HEK293 (cell line): Measurements from ENCODE around the gene AHCYL2.

Source experiments
- CTCF ChIA-PET: fragments of 350-600 bp; formaldehyde crosslinking; extraction: SDS; loops from one replicate; lab custom pipeline; 2021; ENCODE audit warnings: antibody characterized with exemption; lab: Yijun Ruan, JAX
- POLR2A ChIA-PET: fragments of 300-600 bp; formaldehyde crosslinking; extraction: SDS; loops from one replicate; lab custom pipeline; 2020; ENCODE audit warnings: antibody characterized with exemption, inconsistent platforms; lab: Yijun Ruan, JAX
- H3K27ac ChIP-seq: fragments of 200-500 bp; sonication (Bioruptor generic); 2 replicates; pipeline ENCODE4 v1.5.1; 2014; ENCODE audit warnings: low read depth, low read length, control low read depth, inconsistent platforms; ENCODE audit errors: extremely low read depth
- H3K36me3 ChIP-seq, 2 experiments: fragments of 200-500 bp in 1 of 2; sonication (Bioruptor generic) in 1 of 2; 1 replicate in 1 of 2; 2 replicates in 1 of 2; pipeline ENCODE4 v1.5.1; 2014 to 2017; ENCODE audit warnings: inconsistent platforms in 2 of 2, low read length in 2 of 2; ENCODE audit not compliant: control insufficient read depth in 2 of 2, insufficient read depth in 1 of 2
- H3K4me1 ChIP-seq: fragments of 200-500 bp; sonication (Bioruptor generic); 2 replicates; pipeline ENCODE4 v1.5.1; 2014; ENCODE audit warnings: mild to moderate bottlenecking, low read length, inconsistent platforms; ENCODE audit not compliant: control insufficient read depth, insufficient read depth
- H3K4me3 ChIP-seq: 2 replicates; pipeline ENCODE4 v1.5.1; 2011; ENCODE audit warnings: low read depth, mild to moderate bottlenecking, control low read depth, low read length, moderate library complexity
- H3K9me3 ChIP-seq: fragments of 200-500 bp; sonication (Bioruptor generic); 2 replicates; pipeline ENCODE4 v1.5.1; 2014; ENCODE audit warnings: low read depth, low read length, inconsistent platforms; ENCODE audit not compliant: control insufficient read depth, insufficient read depth
- KLF1 ChIP-seq: fragments of 450-650 bp; formaldehyde crosslinking; IDR thresholded peaks from 2 replicates; pipeline ENCODE4 v1.5.1; 2016; ENCODE audit warnings: missing biosample characterization, missing genetic modification characterization
- KLF7 ChIP-seq: fragments of 450-650 bp; formaldehyde crosslinking; IDR thresholded peaks from 2 replicates; pipeline ENCODE4 v1.5.1; 2016; ENCODE audit warnings: missing biosample characterization, missing genetic modification characterization, borderline replicate concordance
- PRDM1 ChIP-seq: fragments of 450-650 bp; formaldehyde crosslinking; IDR thresholded peaks from 2 replicates; pipeline ENCODE4; 2016; ENCODE audit warnings: missing biosample characterization, missing genetic modification characterization
- RBAK ChIP-seq: fragments of 450-650 bp; formaldehyde crosslinking; IDR thresholded peaks from 2 replicates; pipeline ENCODE4 v1.5.1; 2016; ENCODE audit warnings: missing biosample characterization, missing genetic modification characterization
- REPIN1 ChIP-seq: fragments of 450-650 bp; formaldehyde crosslinking; IDR thresholded peaks from 2 replicates; pipeline ENCODE4 v1.5.1; 2017; ENCODE audit warnings: missing biosample characterization, missing genetic modification characterization, low read depth
- SCRT2 ChIP-seq: fragments of 450-650 bp; formaldehyde crosslinking; IDR thresholded peaks from 2 replicates; pipeline ENCODE4 v1.5.1; 2016; ENCODE audit warnings: missing biosample characterization, missing genetic modification characterization
- ZFHX2 ChIP-seq: fragments of 450-650 bp; formaldehyde crosslinking; conservative IDR thresholded peaks from 2 replicates; pipeline ENCODE4 v1.5.1; 2016; ENCODE audit warnings: missing biosample characterization, missing genetic modification characterization
- ZNF112 ChIP-seq: fragments of 450-650 bp; formaldehyde crosslinking; IDR thresholded peaks from 2 replicates; pipeline ENCODE4 v1.5.0; 2017; ENCODE audit warnings: missing biosample characterization, missing genetic modification characterization
- ZNF132 ChIP-seq: fragments of 450-650 bp; formaldehyde crosslinking; IDR thresholded peaks from 2 replicates; pipeline ENCODE4 v1.5.1; 2017; ENCODE audit warnings: missing biosample characterization, missing genetic modification characterization, borderline replicate concordance
- ZNF174 ChIP-seq: fragments of 450-650 bp; formaldehyde crosslinking; IDR thresholded peaks from 2 replicates; pipeline ENCODE4 v1.5.0; 2017; ENCODE audit warnings: missing biosample characterization, mild to moderate bottlenecking, missing genetic modification characterization
- ZNF184 ChIP-seq: fragments of 450-650 bp; IDR thresholded peaks from 2 replicates; pipeline ENCODE4 v1.5.1; 2018; ENCODE audit warnings: missing biosample characterization, mild to moderate bottlenecking, missing genetic modification characterization
- ZNF221 ChIP-seq: fragments of 450-650 bp; formaldehyde crosslinking; IDR thresholded peaks from 2 replicates; pipeline ENCODE4 v1.5.1; 2017; ENCODE audit warnings: missing biosample characterization, missing genetic modification characterization, borderline replicate concordance
- ZNF23 ChIP-seq: fragments of 450-650 bp; formaldehyde crosslinking; IDR thresholded peaks from 2 replicates; pipeline ENCODE4 v1.5.1; 2016; ENCODE audit warnings: missing biosample characterization, missing genetic modification characterization, borderline replicate concordance
- ZNF248 ChIP-seq: fragments of 450-650 bp; formaldehyde crosslinking; IDR thresholded peaks from 2 replicates; pipeline ENCODE4 v1.5.1; 2017; ENCODE audit warnings: missing biosample characterization, missing genetic modification characterization
- ZNF266 ChIP-seq: fragments of 450-650 bp; formaldehyde crosslinking; IDR thresholded peaks from 2 replicates; pipeline ENCODE4 v1.5.1; 2016; ENCODE audit warnings: missing biosample characterization, missing genetic modification characterization, low read depth
- ZNF37A ChIP-seq: fragments of 450-650 bp; IDR thresholded peaks from 2 replicates; pipeline ENCODE4 v1.5.1; 2018; ENCODE audit warnings: missing biosample characterization, missing genetic modification characterization
- ZNF391 ChIP-seq: fragments of 450-650 bp; formaldehyde crosslinking; IDR thresholded peaks from 2 replicates; pipeline ENCODE4 v1.5.1; 2016; ENCODE audit warnings: low read depth, missing biosample characterization, missing genetic modification characterization, borderline replicate concordance
- ZNF514 ChIP-seq: fragments of 450-650 bp; formaldehyde crosslinking; IDR thresholded peaks from 2 replicates; pipeline ENCODE4 v1.5.1; 2016; ENCODE audit warnings: missing biosample characterization, missing genetic modification characterization
- ZNF529 ChIP-seq: fragments of 450-650 bp; formaldehyde crosslinking; IDR thresholded peaks from 2 replicates; pipeline ENCODE4 v1.5.1; 2017; ENCODE audit warnings: missing genetic modification characterization, missing biosample characterization; ENCODE audit not compliant: insufficient replicate concordance
- ZNF571 ChIP-seq: fragments of 450-650 bp; formaldehyde crosslinking; IDR thresholded peaks from 2 replicates; pipeline ENCODE4 v1.5.0; 2017; ENCODE audit warnings: missing biosample characterization, missing genetic modification characterization
- ZNF624 ChIP-seq: fragments of 450-650 bp; formaldehyde crosslinking; IDR thresholded peaks from 2 replicates; pipeline ENCODE4 v1.5.1; 2017; ENCODE audit warnings: missing biosample characterization, missing genetic modification characterization
- ZNF664 ChIP-seq: fragments of 450-650 bp; formaldehyde crosslinking; IDR thresholded peaks from 2 replicates; pipeline ENCODE4 v1.5.1; 2016; ENCODE audit warnings: missing biosample characterization, missing genetic modification characterization
- ZNF677 ChIP-seq: fragments of 450-650 bp; IDR thresholded peaks from 2 replicates; pipeline ENCODE4 v1.5.0; 2018; ENCODE audit warnings: missing biosample characterization, mild to moderate bottlenecking, missing genetic modification characterization, moderate library complexity
- ZNF776 ChIP-seq: fragments of 450-650 bp; formaldehyde crosslinking; IDR thresholded peaks from 2 replicates; pipeline ENCODE4 v1.5.0; 2017; ENCODE audit warnings: missing biosample characterization, missing genetic modification characterization, borderline replicate concordance
- ZNF792 ChIP-seq: fragments of 450-650 bp; formaldehyde crosslinking; IDR thresholded peaks from 2 replicates; pipeline ENCODE4 v1.5.1; 2016; ENCODE audit warnings: missing biosample characterization, missing genetic modification characterization
- TF ChIP-seq, protein P1 (sequence below): fragments of 450-650 bp; IDR thresholded peaks from 2 replicates; pipeline ENCODE4 v1.5.1; 2018; ENCODE audit warnings: missing biosample characterization, mild to moderate bottlenecking, missing genetic modification characterization
- TF ChIP-seq, protein P2 (sequence below): fragments of 450-650 bp; formaldehyde crosslinking; IDR thresholded peaks from 2 replicates; pipeline ENCODE4 v1.5.1; 2016; ENCODE audit warnings: missing biosample characterization, missing genetic modification characterization
- TF ChIP-seq, protein P3 (sequence below): fragments of 450-650 bp; formaldehyde crosslinking; IDR thresholded peaks from 2 replicates; pipeline ENCODE4 v1.5.1; 2016; ENCODE audit warnings: missing biosample characterization, missing genetic modification characterization
- TF ChIP-seq, protein P4 (sequence below): fragments of 450-650 bp; formaldehyde crosslinking; IDR thresholded peaks from 2 replicates; pipeline ENCODE4 v1.5.1; 2016; ENCODE audit warnings: missing biosample characterization, missing genetic modification characterization
- TF ChIP-seq, protein P5 (sequence below): IDR thresholded peaks from 2 replicates; pipeline ENCODE4 v1.6.1; 2011; ENCODE audit warnings: mild to moderate bottlenecking, low read depth, low read length, borderline replicate concordance

The AHCYL2 gene

DNA sequence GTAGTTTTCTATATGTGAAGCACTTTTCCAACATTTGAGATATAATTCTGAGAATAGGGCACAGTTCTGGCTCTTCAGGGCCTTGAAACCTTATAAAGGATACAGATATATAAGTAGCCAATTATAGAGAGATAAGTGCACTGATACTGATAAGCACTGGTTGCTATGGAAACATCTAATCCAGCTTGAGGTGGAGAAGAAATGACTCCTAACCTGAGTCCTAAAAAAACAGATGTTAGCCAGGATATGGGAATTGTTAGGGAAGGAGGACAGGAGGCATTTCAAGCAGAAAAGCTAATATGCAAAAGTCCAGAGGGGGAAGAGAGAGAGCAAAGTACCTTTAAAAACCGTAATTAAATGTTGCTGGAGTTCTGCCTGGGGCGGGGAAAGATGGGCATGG lies 240.2 kb downstream of the AHCYL2 start:
- H3K36me3 ChIP-seq = peaks cover 6 to 75% of the 10 kb centered on the region in 2 experiments
- H3K27ac ChIP-seq = no peak overlapping the region
- TF ChIP-seq, protein P1, sequence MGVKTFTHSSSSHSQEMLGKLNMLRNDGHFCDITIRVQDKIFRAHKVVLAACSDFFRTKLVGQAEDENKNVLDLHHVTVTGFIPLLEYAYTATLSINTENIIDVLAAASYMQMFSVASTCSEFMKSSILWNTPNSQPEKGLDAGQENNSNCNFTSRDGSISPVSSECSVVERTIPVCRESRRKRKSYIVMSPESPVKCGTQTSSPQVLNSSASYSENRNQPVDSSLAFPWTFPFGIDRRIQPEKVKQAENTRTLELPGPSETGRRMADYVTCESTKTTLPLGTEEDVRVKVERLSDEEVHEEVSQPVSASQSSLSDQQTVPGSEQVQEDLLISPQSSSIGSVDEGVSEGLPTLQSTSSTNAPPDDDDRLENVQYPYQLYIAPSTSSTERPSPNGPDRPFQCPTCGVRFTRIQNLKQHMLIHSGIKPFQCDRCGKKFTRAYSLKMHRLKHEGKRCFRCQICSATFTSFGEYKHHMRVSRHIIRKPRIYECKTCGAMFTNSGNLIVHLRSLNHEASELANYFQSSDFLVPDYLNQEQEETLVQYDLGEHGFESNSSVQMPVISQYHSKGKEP (tag by site-specific recombination) = no peak
- TF ChIP-seq PRDM1 (tag by site-specific recombination) = no peak
- no peak for TF ChIP-seq ZNF677
- TF ChIP-seq, protein P2, sequence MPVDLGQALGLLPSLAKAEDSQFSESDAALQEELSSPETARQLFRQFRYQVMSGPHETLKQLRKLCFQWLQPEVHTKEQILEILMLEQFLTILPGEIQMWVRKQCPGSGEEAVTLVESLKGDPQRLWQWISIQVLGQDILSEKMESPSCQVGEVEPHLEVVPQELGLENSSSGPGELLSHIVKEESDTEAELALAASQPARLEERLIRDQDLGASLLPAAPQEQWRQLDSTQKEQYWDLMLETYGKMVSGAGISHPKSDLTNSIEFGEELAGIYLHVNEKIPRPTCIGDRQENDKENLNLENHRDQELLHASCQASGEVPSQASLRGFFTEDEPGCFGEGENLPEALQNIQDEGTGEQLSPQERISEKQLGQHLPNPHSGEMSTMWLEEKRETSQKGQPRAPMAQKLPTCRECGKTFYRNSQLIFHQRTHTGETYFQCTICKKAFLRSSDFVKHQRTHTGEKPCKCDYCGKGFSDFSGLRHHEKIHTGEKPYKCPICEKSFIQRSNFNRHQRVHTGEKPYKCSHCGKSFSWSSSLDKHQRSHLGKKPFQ (tag by site-specific recombination) = no peak
- no peak for TF ChIP-seq ZNF266 (tag by site-specific recombination)
- no peak for TF ChIP-seq ZNF132 (tag by site-specific recombination)
- no peak for TF ChIP-seq ZNF514 (tag by site-specific recombination)
- no peak for TF ChIP-seq KLF1
- TF ChIP-seq ZNF624 (tag by site-specific recombination) = no peak
- no peak for TF ChIP-seq ZNF391 (tag by site-specific recombination)
- no peak for TF ChIP-seq ZNF174
- TF ChIP-seq ZFHX2 (tag by site-specific recombination) = no peak
- TF ChIP-seq, protein P3, sequence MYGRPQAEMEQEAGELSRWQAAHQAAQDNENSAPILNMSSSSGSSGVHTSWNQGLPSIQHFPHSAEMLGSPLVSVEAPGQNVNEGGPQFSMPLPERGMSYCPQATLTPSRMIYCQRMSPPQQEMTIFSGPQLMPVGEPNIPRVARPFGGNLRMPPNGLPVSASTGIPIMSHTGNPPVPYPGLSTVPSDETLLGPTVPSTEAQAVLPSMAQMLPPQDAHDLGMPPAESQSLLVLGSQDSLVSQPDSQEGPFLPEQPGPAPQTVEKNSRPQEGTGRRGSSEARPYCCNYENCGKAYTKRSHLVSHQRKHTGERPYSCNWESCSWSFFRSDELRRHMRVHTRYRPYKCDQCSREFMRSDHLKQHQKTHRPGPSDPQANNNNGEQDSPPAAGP (tag by site-specific recombination) = no peak
- TF ChIP-seq SCRT2 (tag by site-specific recombination) = no peak
- POLR2A ChIA-PET = no interaction called here
- no peaks in the 10 kb centered on the region for H3K4me1 ChIP-seq
- H3K4me3 ChIP-seq = no peak overlapping the region
- CTCF ChIA-PET = interaction anchor here (0.6 to 3.2 kb wide), 2 partner anchors 82 to 247 kb away, joined by 3 to 18 read pairs; no protein-coding TSS in a partner anchor
- H3K9me3 ChIP-seq = no peaks in the 10 kb centered on the region

DNA sequence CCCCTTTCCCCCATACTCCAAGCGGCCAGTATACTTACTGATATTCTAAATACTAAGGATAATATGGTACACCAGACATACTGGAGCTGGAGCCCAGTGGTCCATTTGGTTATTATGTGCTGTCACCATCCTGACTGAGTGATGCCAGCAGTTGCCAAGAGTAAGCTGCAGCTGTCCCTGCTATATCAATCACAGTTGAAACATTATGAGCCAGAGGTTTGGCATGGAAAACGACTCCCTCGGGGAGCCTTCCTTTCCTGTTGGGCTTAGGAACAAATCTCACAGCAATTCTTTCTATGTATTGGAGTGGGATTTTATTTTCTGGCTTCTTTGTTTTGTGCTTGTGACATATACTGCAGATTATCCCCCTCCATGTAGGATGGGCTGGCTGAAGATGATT lies 242.0 kb downstream of the AHCYL2 start:
- Histone ChIP-seq H3K4me3 (no peak overlapping the region), H3K27ac (no peak overlapping the region), H3K4me1 (no peaks in the 10 kb centered on the region), H3K9me3 (no peaks in the 10 kb centered on the region), H3K36me3 (peaks cover 3 to 62% of the 10 kb centered on the region in 2 experiments)
- POLR2A ChIA-PET = no interaction called here
- CTCF ChIA-PET = interaction anchor here (1.1 to 3.2 kb wide), 2 partner anchors 248 to 249 kb away, joined by 4 to 18 read pairs; no protein-coding TSS in a partner anchor
- TF ChIP-seq ZNF571 (tag by site-specific recombination) (no peak), ZNF112 (tag by site-specific recombination) (no peak), ZNF184 (no peak), RBAK (tag by site-specific recombination) (no peak), ZNF792 (no peak), ZNF776 (tag by site-specific recombination) (no peak), ZNF37A (tag by site-specific recombination) (no peak), ZNF221 (tag by site-specific recombination) (no peak), ZNF529 (no peak), ZNF624 (tag by site-specific recombination) (no peak), ZNF23 (tag by site-specific recombination) (no peak), KLF7 (no peak), REPIN1 (no peak), ZNF664 (tag by site-specific recombination) (no peak), ZNF248 (tag by site-specific recombination) (no peak)
- TF ChIP-seq, protein P4, sequence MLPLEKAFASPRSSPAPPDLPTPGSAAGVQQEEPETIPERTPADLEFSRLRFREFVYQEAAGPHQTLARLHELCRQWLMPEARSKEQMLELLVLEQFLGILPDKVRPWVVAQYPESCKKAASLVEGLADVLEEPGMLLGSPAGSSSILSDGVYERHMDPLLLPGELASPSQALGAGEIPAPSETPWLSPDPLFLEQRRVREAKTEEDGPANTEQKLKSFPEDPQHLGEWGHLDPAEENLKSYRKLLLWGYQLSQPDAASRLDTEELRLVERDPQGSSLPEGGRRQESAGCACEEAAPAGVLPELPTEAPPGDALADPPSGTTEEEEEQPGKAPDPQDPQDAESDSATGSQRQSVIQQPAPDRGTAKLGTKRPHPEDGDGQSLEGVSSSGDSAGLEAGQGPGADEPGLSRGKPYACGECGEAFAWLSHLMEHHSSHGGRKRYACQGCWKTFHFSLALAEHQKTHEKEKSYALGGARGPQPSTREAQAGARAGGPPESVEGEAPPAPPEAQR = no peak
- TF ChIP-seq, protein P5, sequence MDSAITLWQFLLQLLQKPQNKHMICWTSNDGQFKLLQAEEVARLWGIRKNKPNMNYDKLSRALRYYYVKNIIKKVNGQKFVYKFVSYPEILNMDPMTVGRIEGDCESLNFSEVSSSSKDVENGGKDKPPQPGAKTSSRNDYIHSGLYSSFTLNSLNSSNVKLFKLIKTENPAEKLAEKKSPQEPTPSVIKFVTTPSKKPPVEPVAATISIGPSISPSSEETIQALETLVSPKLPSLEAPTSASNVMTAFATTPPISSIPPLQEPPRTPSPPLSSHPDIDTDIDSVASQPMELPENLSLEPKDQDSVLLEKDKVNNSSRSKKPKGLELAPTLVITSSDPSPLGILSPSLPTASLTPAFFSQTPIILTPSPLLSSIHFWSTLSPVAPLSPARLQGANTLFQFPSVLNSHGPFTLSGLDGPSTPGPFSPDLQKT = no peak
